ENCODE data around the gene ZNF511.

Gene ZNF511

DNA sequence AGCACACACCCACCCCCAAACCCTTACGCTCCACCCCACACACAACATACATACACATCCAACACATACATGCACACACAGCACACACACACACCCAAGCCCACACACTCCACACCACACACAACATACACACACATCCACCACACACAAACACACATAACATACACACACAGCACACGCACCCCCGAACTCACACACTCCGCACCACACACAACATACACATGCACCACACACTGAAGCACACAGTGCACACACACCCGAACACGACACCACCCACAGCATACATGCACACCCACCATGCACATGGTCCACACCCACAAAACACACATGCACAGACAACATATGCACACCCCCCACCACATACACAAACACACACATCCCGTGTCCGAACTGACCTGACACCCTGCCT is 40.5 kb downstream of the ZNF511 start:
- Histone ChIP-seq H3K4me3 (no peak overlapping the region), H3K4me1 (no peaks in the 10 kb centered on the region), H3K27me3 (ENCODE audit: low read depth) (no peaks in the 10 kb centered on the region), H3K36me3 (replicated peaks) (no peaks in the 10 kb centered on the region), H3K9me3 (no peaks in the 10 kb centered on the region; the same call in 1 of the 2 replicates)
- DNase-seq (ENCODE audit: low spot score in 2 of 2): no peak
- in situ Hi-C loops (cut with MboI; ENCODE audit: low sequenced_read_pairs): no loop called here

DNA sequence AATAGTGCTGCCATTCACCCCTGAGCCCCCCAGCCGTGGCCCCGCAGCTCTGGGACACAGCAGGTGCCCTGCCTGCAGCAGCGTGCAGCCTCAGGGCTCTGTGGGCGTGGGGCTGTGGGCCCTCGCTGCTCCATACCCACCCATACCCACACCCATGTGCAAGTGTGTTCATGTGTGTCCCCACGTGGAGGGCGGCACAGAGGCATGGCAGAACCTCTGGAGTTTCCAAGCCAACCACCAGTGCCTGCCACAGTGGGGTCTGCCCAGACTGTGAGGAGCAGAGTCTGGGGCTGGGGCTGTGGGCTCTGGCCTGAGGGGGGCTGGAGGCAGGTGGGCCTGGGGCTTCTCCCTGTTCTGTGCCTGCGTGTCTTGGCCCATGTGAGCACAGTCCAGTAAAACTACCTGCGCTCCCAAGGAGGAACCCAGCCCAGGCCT is 40.9 kb downstream of the ZNF511 start:
- no peak for DNase-seq (ENCODE audit: low spot score in 2 of 2)
- Histone ChIP-seq H3K4me1 (no peaks in the 10 kb centered on the region), H3K9me3 (no peaks in the 10 kb centered on the region; the same call in 1 of the 2 replicates), H3K36me3 (replicated peaks) (no peaks in the 10 kb centered on the region), H3K27me3 (ENCODE audit: low read depth) (no peaks in the 10 kb centered on the region), H3K4me3 (no peak overlapping the region)
- in situ Hi-C loops (cut with MboI; ENCODE audit: low sequenced_read_pairs): no loop called here

DNA sequence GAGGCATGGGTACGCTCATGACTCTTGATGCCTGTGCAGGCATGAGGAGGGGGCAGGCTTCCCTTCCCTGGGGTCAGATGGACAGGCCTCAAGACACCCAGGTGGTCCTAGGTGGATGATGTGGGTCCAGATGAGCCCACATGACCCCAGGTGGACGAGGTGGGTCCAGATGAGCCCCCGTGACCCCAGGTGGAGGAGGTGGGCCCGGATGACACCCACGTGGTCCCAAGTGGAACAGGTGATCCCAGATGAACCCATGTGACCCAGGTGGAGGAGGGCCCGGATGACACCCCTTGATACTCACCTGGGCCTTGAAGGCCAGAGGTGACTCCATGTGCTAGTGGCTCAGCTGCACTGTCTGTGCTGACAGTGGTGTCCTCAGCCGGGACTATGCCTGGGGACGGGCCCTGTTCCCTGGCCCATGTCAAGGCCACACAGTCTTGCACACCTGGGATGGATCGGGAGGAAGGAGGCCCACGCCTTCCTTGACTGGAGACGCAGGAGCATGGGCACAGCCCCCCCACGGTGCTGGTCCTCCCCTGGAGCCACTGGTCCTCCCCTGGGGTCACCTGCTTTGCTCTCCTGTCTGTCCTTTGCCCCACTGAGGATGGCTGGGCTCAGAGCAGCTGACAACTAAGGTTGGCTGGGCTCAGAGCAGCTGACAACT is 41.7 kb downstream of the ZNF511 start:
- in situ Hi-C loops (cut with MboI; ENCODE audit: low sequenced_read_pairs): no loop called here
- DNase-seq (ENCODE audit: low spot score in 2 of 2): no peak
- no peaks in the 10 kb centered on the region for H3K9me3 ChIP-seq
- H3K27me3 ChIP-seq (ENCODE audit: low read depth): no peaks in the 10 kb centered on the region
- H3K4me1 ChIP-seq: no peaks in the 10 kb centered on the region
- no peak overlapping the region for H3K4me3 ChIP-seq
- H3K36me3 ChIP-seq (replicated peaks): peaks cover under 1% of the 10 kb centered on the region

DNA sequence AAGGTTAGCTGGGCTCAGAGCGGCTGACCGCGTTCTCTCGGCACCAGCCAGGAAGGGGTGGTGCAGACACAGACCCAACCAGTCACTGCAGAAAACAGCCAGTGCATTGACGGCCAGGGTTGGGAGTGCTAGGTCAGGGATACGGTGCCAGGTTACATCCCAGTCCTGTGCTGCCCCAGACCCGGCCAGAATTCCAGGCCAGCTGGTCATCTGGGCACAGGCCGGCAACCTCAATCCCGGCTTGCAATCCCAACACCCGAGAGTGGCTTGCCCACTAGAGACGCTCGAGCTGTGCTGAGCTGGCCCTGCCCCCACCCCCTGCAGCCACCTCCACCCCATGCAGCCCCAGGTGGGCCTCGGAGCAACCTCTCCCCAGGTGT is 42.2 kb downstream of the ZNF511 start:
- peaks cover 6% of the 10 kb centered on the region for H3K36me3 ChIP-seq (replicated peaks)
- H3K4me1 ChIP-seq: no peaks in the 10 kb centered on the region
- H3K27me3 ChIP-seq (ENCODE audit: low read depth): no peaks in the 10 kb centered on the region
- DNase-seq (ENCODE audit: low spot score in 2 of 2): no peak
- H3K4me3 ChIP-seq: no peak overlapping the region
- in situ Hi-C loops (cut with MboI; ENCODE audit: low sequenced_read_pairs): no loop called here
- H3K9me3 ChIP-seq: no peaks in the 10 kb centered on the region

DNA sequence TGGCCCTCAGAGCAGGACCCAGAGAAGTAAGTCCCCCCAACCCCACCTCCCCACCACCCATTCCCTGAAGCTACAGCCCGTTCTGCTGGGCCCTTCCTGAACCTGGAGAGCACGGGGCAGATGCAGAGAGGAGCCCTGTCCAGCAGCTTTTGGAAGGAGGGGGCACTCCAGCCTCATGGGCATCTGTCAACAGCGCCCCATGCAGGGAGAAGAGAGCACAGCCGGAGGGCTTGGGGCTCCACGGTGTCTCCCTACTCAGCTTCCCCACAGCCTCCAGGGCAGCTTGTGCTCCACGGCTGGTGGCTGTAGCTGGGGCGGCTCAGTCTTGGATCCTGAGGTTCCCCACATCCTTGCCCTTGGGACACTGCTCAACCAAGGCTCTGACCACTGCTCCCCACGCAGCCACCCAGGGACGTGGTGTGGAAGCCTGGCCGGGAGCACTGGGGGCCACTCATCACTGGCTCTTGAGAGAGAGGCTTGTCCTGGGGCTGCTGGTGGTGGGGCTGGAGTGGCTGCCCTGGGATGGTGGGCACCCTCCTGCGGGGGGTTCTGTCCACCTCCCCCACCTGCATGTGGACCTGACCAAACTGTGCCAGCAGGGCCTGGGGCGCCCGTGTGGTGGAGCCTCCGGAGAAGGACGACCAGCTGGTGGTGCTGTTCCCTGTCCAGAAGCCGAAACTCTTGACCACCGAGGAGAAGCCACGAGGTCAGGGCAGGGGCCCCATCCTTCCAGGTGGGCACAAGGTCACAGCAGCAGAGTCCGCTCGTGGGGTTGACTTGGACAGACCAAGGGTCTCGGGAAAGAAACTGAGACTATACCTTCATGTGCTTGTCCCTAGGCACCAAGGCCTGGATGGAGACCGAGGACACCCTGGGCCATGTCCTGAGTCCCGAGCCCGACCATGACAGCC is 42.9 kb downstream of the ZNF511 start:
- Histone ChIP-seq H3K27me3 (ENCODE audit: low read depth) (no peaks in the 10 kb centered on the region), H3K4me3 (no peak overlapping the region), H3K4me1 (peaks cover 5% of the 10 kb centered on the region), H3K36me3 (replicated peaks) (peaks cover 13% of the 10 kb centered on the region), H3K9me3 (no peaks in the 10 kb centered on the region)
- no peak for DNase-seq (ENCODE audit: low spot score in 2 of 2)
- in situ Hi-C loops (cut with MboI; ENCODE audit: low sequenced_read_pairs): no loop called here

DNA sequence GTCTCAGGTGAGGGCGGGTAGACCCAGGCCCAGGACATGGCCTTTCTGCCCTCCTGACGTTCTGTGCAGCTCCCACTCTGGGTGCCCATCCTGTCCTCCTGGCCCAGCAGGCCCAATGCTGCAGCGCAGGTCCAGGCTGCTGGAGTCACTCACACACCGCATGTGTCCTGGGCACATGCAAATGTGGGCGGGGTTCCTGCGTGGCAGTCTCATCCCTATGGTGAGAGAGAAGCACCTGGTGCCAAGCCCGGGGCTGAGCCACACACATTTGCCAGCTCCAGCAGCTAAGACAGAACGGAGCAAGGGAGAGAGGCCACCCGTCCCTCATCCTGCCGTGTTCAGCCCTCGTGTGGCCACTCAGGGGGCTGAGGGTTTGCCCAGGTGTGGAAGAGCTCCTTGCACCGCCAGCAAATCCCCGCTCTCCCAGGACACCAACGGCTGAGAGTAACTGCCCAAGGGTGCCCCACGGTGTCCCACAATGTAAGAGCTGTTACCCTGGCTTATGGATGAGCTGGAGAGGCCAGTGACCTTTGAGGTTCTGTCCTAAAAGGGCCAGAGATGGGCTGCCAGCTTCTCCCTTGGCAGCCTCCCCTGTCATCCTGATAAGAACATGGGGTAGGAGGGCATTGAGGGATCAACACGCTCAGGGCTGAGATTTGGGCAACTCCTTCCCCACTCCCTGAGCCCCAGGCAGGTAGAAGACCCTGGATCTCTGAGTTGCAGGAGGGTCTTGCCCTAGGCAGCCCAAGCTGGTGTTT is 44.7 kb downstream of the ZNF511 start:
- DNase-seq (ENCODE audit: low spot score in 2 of 2): no peak
- H3K4me1 ChIP-seq: peaks cover 7% of the 10 kb centered on the region
- in situ Hi-C loops (cut with MboI; ENCODE audit: low sequenced_read_pairs): no loop called here

DNA sequence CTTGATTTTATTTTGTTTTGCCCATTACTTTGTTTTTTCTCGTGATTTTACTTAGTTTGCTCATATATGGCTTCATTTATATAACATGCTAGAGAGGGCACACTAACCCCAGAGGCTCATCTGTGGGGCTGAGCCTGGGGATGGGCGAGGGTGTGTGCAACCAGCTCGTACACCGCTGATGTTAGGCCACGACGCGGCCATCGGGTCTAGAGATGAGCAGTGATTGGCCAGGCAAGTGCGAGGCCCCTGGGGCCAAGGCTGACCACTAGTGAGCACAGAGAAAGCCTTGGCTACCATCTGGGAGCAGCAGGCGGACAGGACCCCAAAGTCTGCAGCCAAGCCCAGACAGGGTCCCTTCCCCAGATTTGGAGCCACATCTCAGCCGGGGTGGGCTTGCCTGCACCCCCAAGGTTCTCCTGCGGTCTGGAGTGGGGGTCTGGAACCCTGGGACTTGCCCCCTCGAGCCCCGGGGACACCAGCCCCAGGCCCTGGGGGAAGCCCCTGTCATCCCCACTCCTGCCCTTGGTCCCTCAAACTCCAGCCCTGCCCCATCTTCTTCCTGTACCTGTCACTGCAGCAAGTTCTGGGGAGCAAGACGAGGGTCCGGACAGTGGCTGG is 45.4 kb downstream of the ZNF511 start:
- Histone ChIP-seq H3K4me3 (no peak overlapping the region), H3K27me3 (ENCODE audit: low read depth) (no peaks in the 10 kb centered on the region), H3K4me1 (peaks cover 7% of the 10 kb centered on the region), H3K36me3 (replicated peaks) (peaks cover 13% of the 10 kb centered on the region), H3K9me3 (no peaks in the 10 kb centered on the region)
- no peak for DNase-seq (ENCODE audit: low spot score in 2 of 2)
- in situ Hi-C loops (cut with MboI; ENCODE audit: low sequenced_read_pairs): no loop called here

More for the DNA sequence above, 44.7 kb downstream of the ZNF511 start:
- no peak overlapping the region for H3K4me3 ChIP-seq
- H3K27me3 ChIP-seq (ENCODE audit: low read depth): no peaks in the 10 kb centered on the region
- H3K9me3 ChIP-seq: no peaks in the 10 kb centered on the region
- H3K36me3 ChIP-seq (replicated peaks): peaks cover 13% of the 10 kb centered on the region

DNA sequence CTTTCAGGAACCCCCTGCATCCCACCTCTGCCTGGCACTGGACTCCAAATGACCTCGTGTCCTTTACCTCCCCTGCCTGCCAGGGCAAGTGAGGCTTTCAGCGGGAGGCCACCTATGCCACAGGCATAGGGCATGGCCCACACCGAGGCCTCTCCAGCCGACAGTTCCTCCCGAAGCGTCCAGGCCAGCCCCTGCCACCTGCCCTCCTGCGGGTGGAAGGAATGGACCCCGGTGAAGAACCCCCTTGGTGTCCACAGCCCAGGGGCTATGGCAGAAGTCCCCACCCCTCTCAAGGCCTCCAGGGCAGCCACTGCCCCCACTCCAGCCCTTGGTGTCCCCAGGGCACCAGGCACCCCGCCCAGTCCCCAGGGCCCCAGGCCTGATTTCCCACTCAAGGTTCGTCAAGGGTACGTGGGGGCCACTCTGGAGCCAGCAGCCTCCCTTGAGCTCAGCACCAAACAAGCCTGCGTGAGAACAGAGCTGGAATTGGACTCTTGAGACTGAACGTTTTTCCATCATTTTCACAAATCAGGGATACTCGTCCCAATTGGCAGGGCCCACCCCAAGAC is 46.0 kb downstream of the ZNF511 start:
- peaks cover 7% of the 10 kb centered on the region for H3K4me1 ChIP-seq
- H3K9me3 ChIP-seq: no peaks in the 10 kb centered on the region
- no peaks in the 10 kb centered on the region for H3K27me3 ChIP-seq (ENCODE audit: low read depth)
- H3K36me3 ChIP-seq (replicated peaks): peaks cover 13% of the 10 kb centered on the region
- no peak overlapping the region for H3K4me3 ChIP-seq
- in situ Hi-C loops (cut with MboI; ENCODE audit: low sequenced_read_pairs): no loop called here
- DNase-seq (ENCODE audit: low spot score in 2 of 2): no peak

DNA sequence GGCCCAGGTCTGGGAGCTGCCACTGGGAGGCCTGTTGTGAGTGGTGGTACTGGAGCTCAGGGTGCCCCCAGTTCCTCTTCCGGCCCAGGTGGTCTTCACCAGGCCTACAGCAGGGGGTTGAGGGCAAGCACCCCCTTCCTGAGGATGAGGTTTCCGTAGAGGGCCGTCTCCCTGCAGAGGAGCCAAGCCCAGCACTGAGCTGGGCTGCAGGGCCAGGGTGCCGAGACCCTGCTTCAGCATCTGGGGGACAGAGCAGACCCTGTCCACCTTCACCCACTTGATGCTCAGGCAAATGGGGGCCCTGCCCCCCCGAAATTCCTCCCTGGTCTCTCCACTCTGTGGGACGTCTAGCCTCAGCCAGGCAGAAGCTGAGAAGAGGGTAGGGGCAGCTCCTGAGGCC is 46.6 kb downstream of the ZNF511 start:
- Histone ChIP-seq H3K36me3 (replicated peaks) (peaks cover 13% of the 10 kb centered on the region), H3K27me3 (ENCODE audit: low read depth) (no peaks in the 10 kb centered on the region), H3K4me3 (no peak overlapping the region), H3K9me3 (no peaks in the 10 kb centered on the region), H3K4me1 (peaks cover 7% of the 10 kb centered on the region)
- no peak for DNase-seq (ENCODE audit: low spot score in 2 of 2)
- in situ Hi-C loops (cut with MboI; ENCODE audit: low sequenced_read_pairs): no loop called here

DNA sequence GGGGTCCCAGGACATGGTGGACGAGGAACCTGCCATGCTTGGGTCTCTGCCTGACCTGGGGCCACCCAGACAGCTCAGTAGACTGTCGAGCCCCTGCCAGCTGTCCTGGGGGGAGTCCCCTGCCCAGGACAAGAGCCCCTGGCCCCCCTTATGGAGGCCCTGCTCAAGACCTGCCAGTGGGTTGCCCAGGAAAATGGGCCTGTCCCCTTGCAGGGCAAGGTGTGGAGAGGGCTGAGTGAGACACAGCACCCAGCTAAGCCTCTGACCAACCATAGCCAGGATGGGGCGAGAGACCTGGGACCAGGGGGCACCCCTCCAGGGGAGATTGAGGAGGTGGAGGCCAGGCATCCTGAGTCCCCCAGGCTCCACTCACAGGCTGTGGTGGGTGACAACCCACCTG is 47.3 kb downstream of the ZNF511 start:
- Histone ChIP-seq H3K4me1 (peaks cover 7% of the 10 kb centered on the region), H3K9me3 (no peaks in the 10 kb centered on the region), H3K36me3 (replicated peaks) (peaks cover 13% of the 10 kb centered on the region), H3K27me3 (ENCODE audit: low read depth) (no peaks in the 10 kb centered on the region), H3K4me3 (no peak overlapping the region; the same call in 1 of the 2 replicates)
- DNase-seq (ENCODE audit: low spot score in 2 of 2): no peak
- in situ Hi-C loops (cut with MboI; ENCODE audit: low sequenced_read_pairs): no loop called here

DNA sequence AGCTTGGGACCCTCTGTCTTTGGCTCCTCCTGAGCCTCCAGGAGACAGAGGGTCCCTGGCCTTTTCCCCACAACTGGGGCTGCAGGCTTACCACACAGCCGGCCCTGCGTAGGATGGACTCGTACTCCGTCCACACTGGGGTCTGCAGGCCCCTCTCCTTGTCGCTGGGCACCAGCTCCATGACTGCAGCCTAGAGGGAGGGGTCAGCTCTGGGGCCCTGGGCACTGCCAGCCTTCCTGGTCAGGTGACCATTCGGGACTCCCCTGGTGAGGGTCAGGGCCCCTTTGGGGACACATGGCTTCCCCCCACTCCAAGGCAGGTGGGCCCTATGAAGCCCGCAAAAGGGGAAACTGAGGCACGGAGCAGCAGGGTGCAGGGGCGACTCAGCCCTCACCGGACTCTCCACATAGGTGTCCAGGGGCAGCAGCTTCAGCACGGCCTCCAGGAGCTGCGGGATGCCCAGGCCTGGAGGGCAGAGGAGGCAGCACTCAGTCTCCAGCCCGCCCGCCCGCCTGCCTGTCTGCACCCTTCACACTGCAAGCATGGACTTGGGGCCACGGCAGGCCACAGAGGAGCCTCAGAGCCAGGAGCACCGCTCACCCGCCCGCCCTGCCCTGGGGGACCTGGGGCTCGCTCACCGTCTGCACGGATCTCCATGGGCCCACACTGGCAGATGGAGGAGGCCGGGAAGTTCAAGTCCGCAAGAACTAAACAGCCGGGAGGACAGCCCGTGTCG is 48.0 kb downstream of the ZNF511 start:
- H3K27me3 ChIP-seq (ENCODE audit: low read depth): no peaks in the 10 kb centered on the region
- H3K4me3 ChIP-seq: peak overlapping the region; percentile 72
- in situ Hi-C loops (cut with MboI; ENCODE audit: low sequenced_read_pairs): no loop called here
- H3K9me3 ChIP-seq: no peaks in the 10 kb centered on the region
- peaks cover 7% of the 10 kb centered on the region for H3K4me1 ChIP-seq
- peaks cover 13% of the 10 kb centered on the region for H3K36me3 ChIP-seq (replicated peaks)
- no peak for DNase-seq (ENCODE audit: low spot score in 2 of 2)

DNA sequence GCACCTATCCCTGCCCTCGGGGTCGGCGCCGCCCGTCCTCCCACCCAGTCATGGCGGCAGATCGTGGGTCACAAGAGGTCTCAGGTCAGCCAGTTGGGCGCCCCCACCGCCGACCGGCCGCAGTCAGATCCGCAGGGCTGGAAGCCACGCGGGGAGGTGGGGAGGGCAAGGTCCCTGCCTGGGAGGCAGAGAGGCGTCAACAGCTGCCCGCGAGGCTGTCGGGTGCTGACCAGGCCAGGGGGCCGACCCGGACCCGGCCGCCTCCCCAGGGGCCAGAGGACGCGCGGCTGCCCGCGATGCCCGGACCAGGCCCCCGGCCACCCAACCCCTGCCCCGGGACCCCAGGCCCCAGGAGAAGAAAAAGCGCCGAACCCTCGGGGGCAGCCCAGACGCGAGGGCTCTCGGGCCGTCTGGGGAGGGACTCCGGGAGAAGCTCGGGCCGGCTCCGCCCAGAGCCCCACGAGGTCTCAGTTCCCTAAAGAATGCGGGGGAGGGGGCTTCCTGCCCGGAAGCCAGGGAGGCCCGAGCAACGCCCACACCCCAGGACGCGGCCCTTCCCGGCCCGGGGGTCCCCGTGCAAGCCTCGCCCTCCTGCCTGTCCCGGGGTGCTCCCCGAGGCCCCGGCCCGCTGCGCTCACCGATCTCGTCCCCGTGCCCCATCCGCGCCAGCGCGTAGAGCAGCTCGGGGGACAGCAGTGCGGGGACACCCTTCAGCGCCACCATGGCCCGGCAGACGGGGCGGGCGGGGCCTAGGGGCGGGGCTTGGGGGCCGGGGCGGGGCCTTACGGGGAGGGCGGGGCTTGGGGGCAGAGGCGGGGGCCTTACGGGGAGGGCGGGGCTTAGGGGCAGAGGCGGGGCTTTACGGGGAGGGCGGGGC is 48.8 kb downstream of the ZNF511 start, which contains the start of gene FUOM:
Gene FUOM, minus strand, starts transcription at position 735 of the 877 bp plus-strand sequence. Its CDS starts 12 bp downstream, at position 723.
- Histone ChIP-seq H3K4me1 (peaks cover 7% of the 10 kb centered on the region), H3K27me3 (ENCODE audit: low read depth) (no peaks in the 10 kb centered on the region), H3K9me3 (no peaks in the 10 kb centered on the region), H3K4me3 (peak within 1 kb of the TSS; percentile 72), H3K36me3 (replicated peaks) (peaks cover 18% of the 10 kb centered on the region)
- in situ Hi-C loops (cut with MboI; ENCODE audit: low sequenced_read_pairs): no loop called here
- DNase-seq (ENCODE audit: low spot score in 2 of 2): peak; percentile 75 to 88
